ENCODE measurements around the gene UBAC2. TPM values are rescaled to one million over a fixed set of nuclear protein-coding genes. Genes with fewer than 3 reads are reported as not detected.
A peak's percentile ranks its signal among the peaks of the same experiment; 100 is the strongest.

UBAC2 gene
- total and polyA plus RNA-seq, 2 of the 4 experiments (the other 2 are of a cell fraction), result 20.8 to 36.3 TPM

DNA sequence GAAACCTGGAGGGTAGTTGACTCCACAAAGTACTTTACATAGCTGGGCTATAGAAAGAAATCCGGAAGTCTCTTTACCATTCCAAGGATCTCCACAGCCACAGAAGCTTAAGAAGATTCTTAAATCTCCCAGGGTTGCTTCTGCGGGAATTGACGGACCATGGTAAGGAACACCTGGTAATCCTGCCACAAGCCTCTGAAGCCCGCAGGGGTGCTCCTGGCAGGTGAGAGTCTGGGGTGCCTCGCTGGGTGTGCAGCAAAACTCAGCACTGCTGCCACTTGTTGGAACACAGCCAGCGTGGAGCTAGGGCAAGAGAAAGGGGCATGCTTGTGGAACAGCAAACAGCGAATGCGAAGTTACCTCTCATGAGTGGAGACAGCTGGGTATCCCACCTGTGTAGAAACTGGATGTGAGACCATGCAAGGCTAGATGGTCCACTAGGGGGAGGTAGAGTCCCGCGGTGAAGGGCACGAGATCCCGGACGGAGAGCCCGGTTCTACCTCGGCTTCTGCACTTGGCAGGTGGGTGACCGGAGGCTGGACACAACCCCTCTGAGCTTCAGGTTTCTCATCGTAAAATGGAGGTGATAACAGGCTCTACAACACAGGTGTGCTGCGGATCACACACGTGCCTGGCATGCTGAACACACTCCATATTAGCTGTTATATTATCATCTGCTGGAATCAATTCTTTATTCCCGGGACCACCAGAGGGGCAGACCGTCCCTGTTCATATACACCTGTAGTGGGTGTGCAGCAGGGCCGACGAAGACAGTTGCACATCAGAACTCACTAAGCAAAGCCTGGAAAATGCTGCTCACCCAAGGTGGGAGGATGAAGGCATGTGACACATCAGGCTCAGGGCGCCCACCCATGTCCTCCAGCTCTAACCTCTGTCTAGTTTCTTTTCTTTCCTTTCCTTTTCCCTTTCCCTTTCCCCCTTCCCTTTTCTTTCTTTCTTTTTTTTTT is 24.1 kb upstream of the UBAC2 start:
- Histone ChIP-seq H2AK5ac (ENCODE audit: low read depth, low read length) (no peak overlapping the region), H4K5ac (ENCODE audit: low read depth, low read length) (no peak overlapping the region), H2AK9ac (replicated peaks; ENCODE audit: low read depth, low read length, poor library complexity) (peak overlapping the region; percentile 69), H2BK120ac (ENCODE audit: low read depth, low read length) (no peak overlapping the region), H3K14ac (replicated peaks; ENCODE audit: low read depth, low read length) (no peak overlapping the region), H2BK15ac (ENCODE audit: low read depth, low read length) (no peak overlapping the region), H3K9me1 (ENCODE audit: insufficient read depth, low read length) (no peaks in the 10 kb centered on the region), H3K79me1 (ENCODE audit: low read depth in 1 of 2, low read length in 2 of 2) (no peaks in the 10 kb centered on the region), H3K56ac (ENCODE audit: extremely low read depth, insufficient read depth, low read length) (no peak overlapping the region), H2BK20ac (ENCODE audit: low read depth, low read length) (0 out of 2 replicates have a peak overlapping the region, but pooled peaks have one; percentile 14), H3K4me3 (ENCODE audit: insufficient read depth, low read depth, low read length) (no peak overlapping the region), H4K8ac (ENCODE audit: low read depth in 2 of 2, low read length in 2 of 2) (no peak overlapping the region), H3K4me2 (ENCODE audit: low read depth, low read length) (peak overlapping the region; percentile 41; the same call in 1 of the 2 replicates), H3K27me3 (ENCODE audit: control insufficient read depth, insufficient read depth, low read length) (peaks cover 35% of the 10 kb centered on the region), H3K27ac (ENCODE audit: insufficient read depth, low read length) (no peak overlapping the region), H2AFZ (replicated peaks; ENCODE audit: low read length, poor library complexity) (peak overlapping the region; percentile 38), H3K36me3 (ENCODE audit: control insufficient read depth, insufficient read depth, low read length) (no peaks in the 10 kb centered on the region), H3K4ac (ENCODE audit: low read depth, low read length) (no peak overlapping the region), H3K9ac (ENCODE audit: low read depth, low read length) (no peak overlapping the region), H2BK5ac (ENCODE audit: low read depth, low read length, poor library complexity, severe bottlenecking) (no peak overlapping the region), H3K23ac (ENCODE audit: low read depth, low read length) (no peak overlapping the region), H4K20me1 (ENCODE audit: insufficient read depth, low read length) (peaks cover 3% of the 10 kb centered on the region; the same call in 1 of the 2 replicates), H3K4me1 (ENCODE audit: control insufficient read depth, insufficient read depth, low read length) (no peaks in the 10 kb centered on the region), H4K91ac (ENCODE audit: insufficient read depth, low read depth, low read length) (no peak overlapping the region), H3K18ac (ENCODE audit: low read depth, low read length) (no peak overlapping the region), H3K9me3 (ENCODE audit: control insufficient read depth, insufficient read depth, low read length) (no peaks in the 10 kb centered on the region)
- WGBS, 2 experiments (ENCODE audit: extremely low coverage in 2 of 2, insufficient read length in 1 of 2), result 3% methylated on average over 11 of the region's 24 CpGs; no CpG with 5 or more reads in 1 of the 2 experiments
- BruUV-seq (replicated peaks), result no TSS peak
- intact Hi-C loops (cut with micrococcal nuclease) (loop anchor here (1.0 kb wide), 2 partner anchors 90 to 261 kb away; no protein-coding TSS in a partner anchor), dilution Hi-C loops (cut with HindIII; ENCODE audit: low sequenced_read_pairs, unreplicated experiment) (no loop called here), in situ Hi-C loops (cut with MboI; ENCODE audit: low sequenced_read_pairs) (loop anchor here (5.0 kb wide), 2 partner anchors 86 to 261 kb away; no protein-coding TSS in a partner anchor)
- DNase-seq, result peak; percentile 43
- POLR2A ChIA-PET (ENCODE audit: unreplicated experiment), result no interaction called here
- peak; percentile 97 for ATAC-seq (ENCODE audit: low read depth)
- CTCF ChIA-PET, result interaction anchor here (0.5 to 2.1 kb wide), 22 partner anchors 9 to 1505 kb away, joined by 3 to 13 read pairs (median 4); no protein-coding TSS in a partner anchor
- TF ChIP-seq POLR2A (IDR thresholded peaks at IDR 0.05; ENCODE audit: low read depth, low read length), result no peak
- no peak for TF ChIP-seq CHD1 (IDR thresholded peaks at IDR 0.05; ENCODE audit: low read depth, low read length)
- TF ChIP-seq CEBPB (IDR thresholded peaks at IDR 0.05; ENCODE audit: low read depth, low read length), result no peak
- TF ChIP-seq, protein P1, sequence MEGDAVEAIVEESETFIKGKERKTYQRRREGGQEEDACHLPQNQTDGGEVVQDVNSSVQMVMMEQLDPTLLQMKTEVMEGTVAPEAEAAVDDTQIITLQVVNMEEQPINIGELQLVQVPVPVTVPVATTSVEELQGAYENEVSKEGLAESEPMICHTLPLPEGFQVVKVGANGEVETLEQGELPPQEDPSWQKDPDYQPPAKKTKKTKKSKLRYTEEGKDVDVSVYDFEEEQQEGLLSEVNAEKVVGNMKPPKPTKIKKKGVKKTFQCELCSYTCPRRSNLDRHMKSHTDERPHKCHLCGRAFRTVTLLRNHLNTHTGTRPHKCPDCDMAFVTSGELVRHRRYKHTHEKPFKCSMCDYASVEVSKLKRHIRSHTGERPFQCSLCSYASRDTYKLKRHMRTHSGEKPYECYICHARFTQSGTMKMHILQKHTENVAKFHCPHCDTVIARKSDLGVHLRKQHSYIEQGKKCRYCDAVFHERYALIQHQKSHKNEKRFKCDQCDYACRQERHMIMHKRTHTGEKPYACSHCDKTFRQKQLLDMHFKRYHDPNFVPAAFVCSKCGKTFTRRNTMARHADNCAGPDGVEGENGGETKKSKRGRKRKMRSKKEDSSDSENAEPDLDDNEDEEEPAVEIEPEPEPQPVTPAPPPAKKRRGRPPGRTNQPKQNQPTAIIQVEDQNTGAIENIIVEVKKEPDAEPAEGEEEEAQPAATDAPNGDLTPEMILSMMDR (conservative IDR thresholded peaks at IDR 0.05; ENCODE audit: low read depth, low read length), result peak; percentile 84
- no peak for TF ChIP-seq RFX5 (IDR thresholded peaks at IDR 0.05; ENCODE audit: low read depth, low read length)
- TF ChIP-seq, protein P2, sequence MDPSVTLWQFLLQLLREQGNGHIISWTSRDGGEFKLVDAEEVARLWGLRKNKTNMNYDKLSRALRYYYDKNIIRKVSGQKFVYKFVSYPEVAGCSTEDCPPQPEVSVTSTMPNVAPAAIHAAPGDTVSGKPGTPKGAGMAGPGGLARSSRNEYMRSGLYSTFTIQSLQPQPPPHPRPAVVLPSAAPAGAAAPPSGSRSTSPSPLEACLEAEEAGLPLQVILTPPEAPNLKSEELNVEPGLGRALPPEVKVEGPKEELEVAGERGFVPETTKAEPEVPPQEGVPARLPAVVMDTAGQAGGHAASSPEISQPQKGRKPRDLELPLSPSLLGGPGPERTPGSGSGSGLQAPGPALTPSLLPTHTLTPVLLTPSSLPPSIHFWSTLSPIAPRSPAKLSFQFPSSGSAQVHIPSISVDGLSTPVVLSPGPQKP (IDR thresholded peaks at IDR 0.05; ENCODE audit: borderline replicate concordance, low read depth, low read length), result no peak
- TF ChIP-seq RAD21 (IDR thresholded peaks at IDR 0.05; ENCODE audit: low read length), result peak; percentile 92
- TF ChIP-seq MAFK (IDR thresholded peaks at IDR 0.05; ENCODE audit: low read depth, low read length), result no peak
- TF ChIP-seq RCOR1 (IDR thresholded peaks at IDR 0.05; ENCODE audit: insufficient replicate concordance, low read length), result no peak
- TF ChIP-seq NFE2L2 (IDR thresholded peaks at IDR 0.05; ENCODE audit: low read depth, low read length), result no peak
- no peak for TF ChIP-seq MAZ (IDR thresholded peaks at IDR 0.05; ENCODE audit: borderline replicate concordance, low read depth, low read length)
- no peak for TF ChIP-seq FOS (IDR thresholded peaks at IDR 0.05; ENCODE audit: low read depth, low read length)
- TF ChIP-seq BHLHE40 (IDR thresholded peaks at IDR 0.05; ENCODE audit: low read depth, low read length), result peak; percentile 57; the same call in 1 of the 2 replicates

Measured in IMR-90 (cell line).